Activated CD4-positive, alpha-beta T cell treated with anti-CD3 and anti-CD28 coated beads, Interleukin-2, Interleukin-6, amounts not matched to agents 100 ng/mL and 50 ng/mL, durations not matched to agents 16 hours and 8 hours (primary cell): ENCODE results near the gene SCG2.

ENCODE experiments used
- DNase-seq: peaks from one replicate; pipeline ENCODE4 v3.0.0-alpha.2; 2020

Gene SCG2

DNA sequence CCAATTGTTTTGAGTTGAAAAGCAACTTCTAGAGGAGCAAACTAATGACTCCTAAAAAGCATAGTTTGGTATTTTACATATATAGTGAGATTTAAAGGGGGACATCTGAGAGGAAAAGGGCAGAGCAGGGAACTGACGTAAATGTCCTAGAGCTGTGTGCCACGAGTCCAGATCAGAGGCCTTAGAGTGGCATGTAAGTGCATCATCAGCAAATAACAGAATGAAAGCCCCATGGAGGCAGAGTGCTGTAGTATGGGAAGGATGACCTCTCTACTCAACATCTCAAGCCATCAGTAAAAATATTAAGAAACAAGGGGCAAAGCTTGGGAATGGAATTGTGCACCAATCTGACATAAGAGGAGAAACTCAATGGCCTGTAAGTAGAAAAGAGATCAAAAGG is 31.4 kb downstream of the SCG2 start:
- DNase-seq: no peak

DNA sequence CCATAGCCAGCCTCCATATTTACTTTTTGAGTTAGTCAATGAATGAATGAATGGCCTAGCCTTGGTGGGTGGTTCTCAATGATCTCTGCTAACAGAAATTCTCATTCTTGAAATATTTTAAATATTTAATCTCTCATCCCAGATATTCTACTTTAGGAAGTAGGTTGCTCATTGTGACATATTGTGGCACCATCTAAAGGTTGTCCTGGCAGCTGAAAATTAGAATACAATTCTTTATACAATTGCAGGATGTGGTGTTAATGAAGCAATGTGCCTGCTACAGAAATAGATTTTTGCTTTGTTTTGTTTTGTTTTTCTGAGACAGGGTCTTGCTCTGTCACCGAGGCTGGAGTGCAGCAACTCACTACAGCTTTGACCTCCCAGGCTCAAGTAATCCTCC is 35.8 kb downstream of the SCG2 start:
- no peak for DNase-seq

DNA sequence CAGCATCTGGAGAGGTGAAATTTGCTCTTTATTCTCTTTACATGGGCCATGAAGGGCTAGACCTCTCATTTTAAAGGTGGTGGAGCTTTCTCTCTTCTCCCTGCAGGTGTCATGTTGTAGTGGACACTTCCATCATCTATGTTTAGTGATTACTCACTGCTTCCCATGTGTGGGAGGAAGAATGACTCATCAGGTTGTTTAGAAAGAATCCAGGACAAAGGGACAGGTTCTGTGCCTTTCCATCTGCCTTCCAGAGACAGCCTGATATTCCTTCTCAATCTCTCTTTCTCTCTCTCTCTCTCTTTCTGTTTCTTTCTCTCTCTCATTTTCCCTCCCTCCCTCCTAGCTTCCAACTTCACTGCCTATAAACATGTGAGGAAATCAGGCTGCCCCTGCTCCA is 38.7 kb downstream of the SCG2 start:
- no peak for DNase-seq

DNA sequence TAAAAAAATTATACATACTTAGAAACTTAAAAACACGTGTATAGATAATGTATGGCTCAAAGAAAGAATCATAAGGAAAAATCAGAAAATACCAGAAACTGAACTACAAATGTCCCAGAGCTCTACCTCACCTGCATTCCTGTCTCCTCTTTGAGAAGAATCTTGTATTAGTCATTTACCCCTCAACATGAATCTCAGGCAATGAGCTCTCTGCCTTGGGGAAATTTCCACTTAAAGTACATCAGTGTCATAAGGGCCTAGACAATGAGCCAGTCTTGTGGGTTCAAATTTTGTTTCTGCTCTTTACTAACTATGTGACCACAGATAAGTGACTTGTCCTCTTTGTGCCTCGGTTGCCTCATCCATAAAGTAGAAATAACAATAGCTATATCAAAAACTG is 40.1 kb downstream of the SCG2 start:
- no peak for DNase-seq

DNA sequence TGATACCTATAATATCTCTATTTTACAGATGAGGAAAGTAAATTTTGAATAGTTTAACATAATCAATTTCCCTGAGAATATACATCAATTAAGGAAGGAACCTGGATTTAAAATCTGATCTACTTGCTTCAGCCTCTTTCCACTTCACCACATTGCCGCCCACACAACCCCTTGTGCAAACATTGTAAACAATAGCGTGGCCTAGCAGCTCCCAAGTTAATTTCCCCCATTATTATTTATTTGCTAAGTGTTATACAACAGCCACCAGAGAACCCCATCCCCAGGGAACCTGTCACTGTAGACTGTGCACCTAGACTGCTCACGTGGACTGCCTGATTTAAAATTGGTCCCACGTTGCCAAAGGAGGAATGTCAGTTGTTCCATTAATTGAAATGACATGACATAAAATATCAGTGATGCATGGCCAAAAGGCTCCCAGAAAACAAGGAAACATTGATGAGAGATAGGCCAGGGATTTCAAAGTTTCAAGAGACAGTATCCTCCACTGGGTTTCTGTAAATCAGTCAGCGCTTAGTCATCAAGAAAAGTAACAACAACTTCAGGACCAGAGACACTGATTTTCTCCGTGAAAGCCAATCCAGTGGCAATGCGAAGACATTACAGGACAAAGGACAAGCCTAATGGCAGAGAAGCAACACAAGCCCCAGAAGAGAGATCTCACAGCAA is 41.3 kb downstream of the SCG2 start:
- DNase-seq: no peak

DNA sequence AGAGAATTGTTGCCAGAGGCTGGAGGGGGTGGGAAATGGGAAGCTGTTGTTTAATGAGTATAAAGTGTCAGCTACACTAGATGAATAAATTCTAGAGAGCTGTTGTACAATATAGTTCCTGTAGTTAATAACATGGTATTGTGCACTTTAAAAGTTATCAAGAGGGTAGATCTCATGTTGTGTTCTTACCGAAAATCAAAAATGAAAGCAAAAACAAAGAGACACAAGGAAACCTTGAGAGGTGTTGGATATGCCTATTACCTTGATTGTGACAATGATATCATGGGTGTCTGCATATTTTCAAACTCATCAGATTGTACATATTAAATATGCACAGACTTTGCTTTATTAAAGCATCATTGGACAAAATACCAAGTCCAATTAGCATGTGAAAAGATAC is 43.2 kb downstream of the SCG2 start:
- no peak for DNase-seq

DNA sequence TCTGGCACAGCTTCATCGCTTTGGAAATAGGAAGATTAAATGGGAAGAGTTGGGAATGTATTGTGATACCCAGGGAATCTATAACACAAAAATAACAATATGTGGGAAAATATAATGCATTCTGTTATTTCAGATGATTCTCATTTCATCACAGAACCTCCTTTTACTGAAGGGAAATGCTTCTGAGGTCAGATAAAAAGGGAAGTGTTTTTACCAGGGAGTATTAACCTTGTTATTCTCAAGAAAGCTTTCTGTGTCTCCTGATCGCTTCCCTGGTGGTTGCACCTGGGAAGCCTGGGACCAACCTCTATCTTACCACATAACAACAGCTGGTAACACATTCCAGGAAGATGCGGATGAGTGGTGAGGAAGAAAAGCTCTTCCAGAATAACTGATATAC is 47.2 kb downstream of the SCG2 start:
- DNase-seq: no peak

DNA sequence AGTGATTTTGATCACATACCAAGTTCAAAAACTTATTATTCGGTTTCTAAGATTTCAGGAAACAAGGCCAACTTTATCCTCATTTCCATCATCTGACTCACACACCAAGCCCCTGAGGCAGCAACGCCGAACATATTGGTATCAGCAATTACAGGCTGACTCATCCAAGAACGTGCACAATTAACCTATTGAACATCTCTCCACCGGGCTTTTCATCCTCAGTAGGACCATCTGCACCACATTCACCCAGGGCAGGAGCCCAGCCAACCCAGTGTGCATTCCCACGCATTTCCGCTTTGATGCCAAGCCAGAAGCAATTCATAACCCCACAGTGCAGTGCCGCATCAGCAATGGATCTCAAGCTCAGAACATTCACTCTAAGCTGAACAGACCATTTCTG is 52.9 kb downstream of the SCG2 start:
- DNase-seq: no peak

DNA sequence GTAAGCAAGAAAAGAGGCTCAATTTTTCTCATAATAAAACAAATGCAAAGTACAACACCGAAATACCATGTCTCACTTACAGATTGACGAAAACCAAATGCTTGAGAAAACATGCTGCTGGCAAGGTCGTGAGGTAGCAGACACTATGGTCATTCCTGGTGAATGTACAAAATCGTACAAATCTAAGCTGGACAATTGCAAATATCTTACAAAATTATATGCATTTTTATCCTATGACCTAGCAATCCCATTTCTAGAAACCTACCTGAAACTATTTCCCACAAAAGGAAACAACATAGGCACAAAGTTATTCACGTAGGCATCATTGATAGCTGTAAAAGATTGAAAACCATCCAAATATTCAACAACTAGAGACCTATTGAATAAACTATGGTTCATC is 54.0 kb downstream of the SCG2 start:
- no peak for DNase-seq
